KOPT-K1 (cell line): ENCODE measurements around the gene FILIP1.

ENCODE experiments used
- H3K27ac ChIP-seq: fragments of 200-600 bp; sonication (generic); 2 replicates; pipeline ENCODE4 v1.5.1; 2016; ENCODE audit warnings: antibody characterized with exemption, mild to moderate bottlenecking, low read depth, low read length; ENCODE audit not compliant: poor library complexity, severe bottlenecking
- H3K36me3 ChIP-seq: fragments of 200-600 bp; sonication (generic); 2 replicates; pipeline ENCODE4 v1.5.1; 2017; ENCODE audit warnings: antibody characterized with exemption, mild to moderate bottlenecking, low read length, moderate library complexity; ENCODE audit not compliant: insufficient read depth
- H3K9me3 ChIP-seq: fragments of 200-600 bp; sonication (generic); 2 replicates; pipeline ENCODE4 v1.5.1; 2017; ENCODE audit warnings: antibody characterized with exemption, low read length, mild to moderate bottlenecking; ENCODE audit not compliant: insufficient read depth, poor library complexity, severe bottlenecking

Gene FILIP1, protein sequence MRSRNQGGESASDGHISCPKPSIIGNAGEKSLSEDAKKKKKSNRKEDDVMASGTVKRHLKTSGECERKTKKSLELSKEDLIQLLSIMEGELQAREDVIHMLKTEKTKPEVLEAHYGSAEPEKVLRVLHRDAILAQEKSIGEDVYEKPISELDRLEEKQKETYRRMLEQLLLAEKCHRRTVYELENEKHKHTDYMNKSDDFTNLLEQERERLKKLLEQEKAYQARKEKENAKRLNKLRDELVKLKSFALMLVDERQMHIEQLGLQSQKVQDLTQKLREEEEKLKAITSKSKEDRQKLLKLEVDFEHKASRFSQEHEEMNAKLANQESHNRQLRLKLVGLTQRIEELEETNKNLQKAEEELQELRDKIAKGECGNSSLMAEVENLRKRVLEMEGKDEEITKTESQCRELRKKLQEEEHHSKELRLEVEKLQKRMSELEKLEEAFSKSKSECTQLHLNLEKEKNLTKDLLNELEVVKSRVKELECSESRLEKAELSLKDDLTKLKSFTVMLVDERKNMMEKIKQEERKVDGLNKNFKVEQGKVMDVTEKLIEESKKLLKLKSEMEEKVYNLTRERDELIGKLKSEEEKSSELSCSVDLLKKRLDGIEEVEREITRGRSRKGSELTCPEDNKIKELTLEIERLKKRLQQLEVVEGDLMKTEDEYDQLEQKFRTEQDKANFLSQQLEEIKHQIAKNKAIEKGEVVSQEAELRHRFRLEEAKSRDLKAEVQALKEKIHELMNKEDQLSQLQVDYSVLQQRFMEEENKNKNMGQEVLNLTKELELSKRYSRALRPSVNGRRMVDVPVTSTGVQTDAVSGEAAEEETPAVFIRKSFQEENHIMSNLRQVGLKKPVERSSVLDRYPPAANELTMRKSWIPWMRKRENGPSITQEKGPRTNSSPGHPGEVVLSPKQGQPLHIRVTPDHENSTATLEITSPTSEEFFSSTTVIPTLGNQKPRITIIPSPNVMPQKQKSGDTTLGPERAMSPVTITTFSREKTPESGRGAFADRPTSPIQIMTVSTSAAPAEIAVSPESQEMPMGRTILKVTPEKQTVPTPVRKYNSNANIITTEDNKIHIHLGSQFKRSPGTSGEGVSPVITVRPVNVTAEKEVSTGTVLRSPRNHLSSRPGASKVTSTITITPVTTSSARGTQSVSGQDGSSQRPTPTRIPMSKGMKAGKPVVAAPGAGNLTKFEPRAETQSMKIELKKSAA (N-terminal part only)

DNA sequence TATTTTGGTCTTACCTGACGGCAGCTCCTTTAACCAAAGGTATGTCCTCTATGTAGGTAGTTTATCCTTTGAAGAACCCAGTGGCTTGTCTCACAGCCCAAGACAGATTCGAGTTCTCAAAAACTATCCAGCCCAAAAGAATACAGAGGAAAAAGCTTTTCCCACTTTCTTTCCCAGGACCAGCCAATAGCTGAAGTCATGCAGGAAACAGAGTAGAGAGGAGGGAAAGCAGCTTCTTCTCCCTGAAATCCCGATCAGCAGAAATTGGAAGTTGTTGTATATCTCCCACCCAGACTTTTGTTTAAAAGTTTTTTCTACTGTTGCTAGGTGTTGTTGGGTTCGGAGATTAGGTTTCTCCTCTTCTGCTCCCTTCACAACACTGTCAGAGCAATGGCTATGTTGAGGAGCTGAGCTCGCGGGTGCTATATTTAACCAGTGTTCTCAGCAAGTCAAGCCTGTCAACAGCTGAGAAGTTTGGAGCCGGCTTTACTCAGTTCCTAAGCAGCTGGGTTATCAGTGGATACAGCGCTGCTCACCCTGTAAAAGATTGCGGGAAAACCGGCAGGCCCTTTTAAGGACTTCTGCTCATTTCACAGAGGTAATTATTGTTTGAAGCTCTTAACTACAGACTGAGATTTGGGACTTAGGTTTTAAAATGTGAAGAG is at the start of gene FILIP1:
TSS of gene FILIP1 (minus strand) at position 401 of the 665 bp plus-strand sequence. CDS start 78,828 bp downstream, outside the sequence.
- Histone ChIP-seq H3K36me3 (no peaks in the 10 kb centered on the region), H3K27ac (no peak within 1 kb of the TSS), H3K9me3 (no peaks in the 10 kb centered on the region)

DNA sequence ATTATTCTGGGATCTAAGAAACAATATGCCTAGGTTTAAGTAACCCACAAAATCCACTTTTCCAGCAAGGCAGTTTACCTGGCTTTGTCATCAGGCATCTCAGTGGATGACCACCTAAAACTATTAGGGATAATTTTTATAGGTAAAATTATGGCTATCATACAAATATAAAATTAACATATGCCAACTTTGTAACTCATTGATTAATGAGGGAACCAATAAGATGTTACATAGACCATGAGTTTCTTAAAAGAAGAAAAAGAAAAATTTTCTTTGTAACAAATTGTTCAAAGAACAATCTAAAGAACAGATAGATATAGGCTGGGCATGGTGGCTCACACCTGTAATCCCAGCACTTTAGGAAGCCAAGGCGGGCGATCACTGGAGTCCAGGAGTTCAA is 49.7 kb upstream of the FILIP1 start:
- no peak overlapping the region for H3K27ac ChIP-seq
- no peaks in the 10 kb centered on the region for H3K9me3 ChIP-seq
- H3K36me3 ChIP-seq: no peaks in the 10 kb centered on the region

DNA sequence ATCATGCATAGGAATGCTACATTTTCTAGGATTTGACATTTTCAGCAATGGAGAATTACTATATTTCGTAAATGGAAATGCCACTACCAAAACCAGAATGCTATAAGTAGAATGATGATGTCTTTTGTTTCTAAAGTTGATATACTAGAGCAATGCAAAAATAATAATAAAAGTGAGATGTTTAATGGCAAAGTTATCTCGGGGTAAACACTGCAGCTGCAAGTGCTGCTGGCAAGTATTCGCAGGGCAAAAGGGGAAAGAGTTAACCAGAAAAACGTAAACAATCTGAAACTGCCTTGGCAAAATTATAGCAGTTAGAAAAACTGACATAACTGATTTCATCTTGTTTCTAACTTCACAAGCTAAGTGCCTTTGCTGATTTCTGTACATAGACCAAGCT is 45.5 kb upstream of the FILIP1 start:
- H3K36me3 ChIP-seq: no peaks in the 10 kb centered on the region
- H3K27ac ChIP-seq: no peak overlapping the region
- H3K9me3 ChIP-seq: no peaks in the 10 kb centered on the region

DNA sequence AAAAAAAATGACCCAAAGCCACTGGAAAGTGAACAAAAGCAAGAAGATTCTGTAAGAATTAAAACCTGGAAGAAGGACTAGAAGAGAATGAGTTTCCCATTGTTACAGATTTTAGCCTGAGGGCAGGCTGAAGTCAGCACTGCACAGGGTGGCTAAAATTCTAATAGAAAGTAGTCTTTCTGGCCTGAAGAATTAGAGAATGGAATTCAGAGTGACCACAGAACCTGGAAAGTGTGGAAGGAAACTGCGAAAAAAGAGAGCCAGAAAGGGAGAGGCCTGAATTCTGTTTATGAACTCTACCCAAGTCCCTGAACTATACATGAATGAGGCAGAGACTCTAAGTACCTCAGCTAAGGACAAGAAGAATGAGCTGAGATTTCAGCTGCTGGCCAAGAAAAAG is 38.9 kb upstream of the FILIP1 start:
- Histone ChIP-seq H3K9me3 (no peaks in the 10 kb centered on the region), H3K27ac (no peak overlapping the region), H3K36me3 (no peaks in the 10 kb centered on the region)

DNA sequence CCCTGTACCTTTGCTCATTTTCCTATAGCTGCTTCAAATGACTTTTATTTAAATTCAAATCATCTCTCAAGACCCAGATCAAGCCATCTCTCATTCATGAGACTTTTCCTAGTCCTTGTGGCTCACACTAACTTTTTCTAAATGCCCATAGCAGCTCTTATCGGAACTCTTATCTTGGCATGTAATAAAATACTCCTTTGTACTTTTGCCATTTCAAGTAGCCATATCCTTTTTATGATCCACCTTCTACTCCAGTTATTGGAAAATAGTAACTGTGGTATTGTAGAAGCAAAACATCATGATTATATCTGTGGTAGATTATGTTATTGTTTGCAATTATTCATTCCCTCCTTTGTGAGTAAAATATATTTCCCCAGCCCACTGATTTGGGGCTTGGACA is 37.6 kb upstream of the FILIP1 start:
- Histone ChIP-seq H3K27ac (no peak overlapping the region), H3K36me3 (no peaks in the 10 kb centered on the region), H3K9me3 (no peaks in the 10 kb centered on the region)

DNA sequence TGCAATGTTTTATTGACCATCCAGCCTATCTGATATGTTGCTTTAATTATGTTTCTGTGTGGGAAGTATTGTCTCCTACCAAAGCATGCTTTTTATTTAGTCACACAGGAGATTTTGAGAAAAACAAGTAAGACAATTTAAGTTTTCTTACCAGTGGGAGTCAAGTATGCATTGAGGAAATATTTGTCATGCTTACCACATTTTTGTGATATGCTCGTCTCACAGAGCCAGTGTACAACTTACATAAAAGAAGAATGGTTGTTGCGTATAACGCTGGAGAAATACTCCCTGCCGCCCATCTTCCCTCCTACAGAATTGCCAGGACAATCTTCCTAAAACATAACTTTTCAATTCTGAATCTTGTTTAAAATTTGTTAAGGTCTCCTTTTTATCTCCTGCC is 37.1 kb upstream of the FILIP1 start:
- Histone ChIP-seq H3K9me3 (no peaks in the 10 kb centered on the region), H3K36me3 (no peaks in the 10 kb centered on the region), H3K27ac (no peak overlapping the region)

DNA sequence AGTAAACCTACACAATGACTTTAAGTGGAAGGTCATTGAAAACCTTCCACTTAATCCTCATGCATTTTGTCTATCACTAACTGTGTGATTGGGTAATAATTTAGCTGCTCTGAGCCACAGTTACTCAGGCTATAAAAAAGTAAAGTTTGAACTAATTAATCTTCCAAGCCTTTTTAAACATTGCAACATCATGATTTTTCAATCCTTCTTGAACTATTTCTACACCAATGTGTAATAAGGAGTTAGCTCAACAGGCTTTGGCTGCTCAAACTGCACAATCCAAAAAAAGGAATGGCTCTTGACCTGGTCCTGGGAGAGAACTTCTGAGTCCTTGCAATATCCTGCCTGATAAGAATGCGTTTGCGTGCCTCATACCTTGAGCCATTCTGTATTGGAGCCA is 34.8 kb upstream of the FILIP1 start:
- Histone ChIP-seq H3K36me3 (no peaks in the 10 kb centered on the region), H3K9me3 (no peaks in the 10 kb centered on the region), H3K27ac (no peak overlapping the region)

DNA sequence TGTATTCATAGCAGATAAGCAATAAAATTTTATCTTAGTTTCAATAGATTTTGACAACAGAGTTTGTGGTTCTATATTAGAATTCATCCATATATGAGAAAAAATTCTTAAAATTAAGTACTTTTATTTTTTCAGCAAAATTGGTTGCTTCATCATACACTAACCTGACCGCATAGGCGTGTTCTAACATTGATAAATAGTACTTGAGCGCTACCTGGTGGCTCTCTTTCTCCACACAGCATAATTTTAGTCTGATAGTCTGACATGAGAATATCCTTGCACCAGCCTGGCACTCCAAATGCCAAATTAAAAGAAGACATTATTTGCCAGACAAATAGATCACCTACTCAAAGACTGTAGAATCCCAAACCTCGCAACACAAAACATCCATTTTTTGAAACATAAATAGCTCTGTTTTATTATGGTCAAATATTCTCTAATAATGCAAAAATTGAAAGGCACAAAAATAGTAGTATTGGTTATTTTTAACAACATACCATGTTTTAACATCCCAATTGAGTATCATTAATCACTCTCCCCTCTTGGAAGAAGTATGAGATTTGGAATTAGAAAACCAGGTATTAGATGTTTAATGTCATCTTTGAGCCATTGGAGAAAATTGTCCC is 33.0 kb upstream of the FILIP1 start:
- H3K27ac ChIP-seq: no peak overlapping the region
- H3K36me3 ChIP-seq: no peaks in the 10 kb centered on the region
- H3K9me3 ChIP-seq: no peaks in the 10 kb centered on the region

DNA sequence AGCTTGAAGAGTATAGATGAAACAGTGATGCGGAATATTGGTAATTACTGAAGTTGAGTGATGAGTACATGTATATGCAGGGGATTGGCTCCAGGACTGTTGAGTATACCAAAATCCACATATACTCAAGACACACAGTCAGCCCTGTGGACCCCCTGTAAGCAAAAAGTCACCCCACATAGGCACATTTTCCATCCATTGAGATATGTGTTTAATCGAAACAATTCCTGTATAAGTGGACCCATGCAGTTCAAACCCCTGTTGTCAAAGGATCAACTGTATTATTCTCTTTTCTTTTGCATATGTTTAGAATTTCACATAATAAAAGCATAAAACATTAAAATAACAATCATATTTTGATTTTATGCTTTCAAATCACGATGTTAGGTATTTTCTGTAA is 32.1 kb upstream of the FILIP1 start:
- Histone ChIP-seq H3K27ac (no peak overlapping the region), H3K9me3 (no peaks in the 10 kb centered on the region), H3K36me3 (no peaks in the 10 kb centered on the region)

DNA sequence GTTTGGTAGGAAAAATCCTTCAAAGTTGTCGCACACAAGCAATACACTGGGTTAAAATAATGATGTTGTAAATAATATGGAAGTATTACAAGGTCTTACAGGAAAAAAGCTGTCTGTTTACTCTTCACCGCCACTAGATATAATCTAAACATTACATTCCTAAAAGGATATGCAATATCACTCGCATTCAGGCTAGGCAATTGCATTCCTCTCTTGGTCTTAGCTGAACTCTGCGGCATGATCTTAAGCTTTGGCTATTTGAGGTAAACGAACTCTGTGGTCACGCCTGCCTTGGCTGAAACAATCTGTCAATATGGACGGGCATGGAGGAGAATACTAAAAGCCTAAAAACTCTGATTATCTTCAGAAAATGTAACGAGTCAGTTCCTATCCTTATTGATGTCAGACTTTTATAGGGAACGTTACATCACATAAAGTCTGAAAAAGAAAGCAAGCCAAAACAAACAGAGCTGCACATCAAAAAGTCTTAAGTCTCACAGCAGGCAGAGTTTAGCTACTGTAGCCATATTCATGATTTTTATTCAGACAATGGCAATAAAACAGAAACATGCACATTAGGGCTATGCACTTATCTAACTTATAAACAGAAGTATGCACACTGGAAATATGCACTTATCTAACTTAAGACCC is 30.8 kb upstream of the FILIP1 start:
- Histone ChIP-seq H3K27ac (no peak overlapping the region), H3K9me3 (no peaks in the 10 kb centered on the region), H3K36me3 (no peaks in the 10 kb centered on the region)

DNA sequence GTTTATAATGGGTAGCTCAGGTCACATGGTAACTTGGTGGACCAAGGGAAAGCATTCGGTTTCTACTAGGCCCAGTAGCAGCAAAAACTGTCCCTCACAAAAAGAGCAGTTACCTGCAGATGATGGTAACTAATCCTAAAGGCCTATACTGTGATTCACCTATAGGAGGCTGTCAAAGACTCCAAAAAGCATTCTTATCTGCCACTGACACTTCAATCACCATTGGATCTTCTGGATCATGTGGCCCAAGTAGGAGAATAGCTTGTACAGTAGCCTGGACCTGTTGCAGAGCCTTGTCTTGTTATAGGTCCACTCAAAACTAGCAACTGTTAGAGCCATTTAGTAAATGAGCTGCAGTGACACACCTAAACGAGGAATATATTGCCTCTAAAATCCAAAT is 23.2 kb upstream of the FILIP1 start:
- Histone ChIP-seq H3K27ac (no peak overlapping the region), H3K36me3 (no peaks in the 10 kb centered on the region), H3K9me3 (no peaks in the 10 kb centered on the region)

DNA sequence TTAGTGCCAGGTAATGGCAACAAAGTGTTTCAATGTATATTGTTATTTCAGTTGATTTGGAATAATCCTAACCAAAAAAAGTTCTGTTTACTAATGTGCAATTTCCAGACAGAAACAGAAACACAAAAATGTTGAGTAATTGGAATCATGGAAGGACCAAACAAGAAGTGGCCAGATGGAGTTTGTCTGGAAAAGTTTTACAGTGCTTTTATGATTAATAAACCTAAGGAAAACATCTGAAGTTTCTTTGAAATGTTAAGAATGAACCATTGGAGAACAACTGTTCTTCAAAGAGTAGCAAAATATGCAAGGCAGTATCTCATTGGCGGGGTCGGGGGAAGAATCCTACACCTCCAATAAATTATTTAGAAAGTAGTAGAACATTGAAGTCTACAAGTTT is 19.0 kb upstream of the FILIP1 start:
- H3K36me3 ChIP-seq: no peaks in the 10 kb centered on the region
- no peak overlapping the region for H3K27ac ChIP-seq
- no peaks in the 10 kb centered on the region for H3K9me3 ChIP-seq

DNA sequence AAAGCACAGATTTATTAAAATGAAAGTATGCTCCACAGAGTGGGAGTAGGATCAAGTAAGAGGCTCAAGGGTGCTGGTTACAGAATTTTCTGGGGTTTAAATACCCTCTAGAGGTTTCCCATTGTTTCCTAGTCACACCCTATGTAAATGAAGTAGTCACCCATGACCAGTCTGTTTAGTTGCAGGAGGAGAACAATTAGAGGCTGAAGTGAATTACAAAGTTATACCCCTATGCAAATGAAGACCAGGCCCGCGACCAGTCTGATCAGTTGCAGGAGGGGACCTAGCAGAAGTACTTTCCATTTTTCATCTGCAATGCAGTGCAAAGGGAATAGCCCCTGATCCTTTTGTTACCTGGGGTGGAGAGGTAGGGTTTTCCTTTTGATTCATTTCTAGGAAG is 11.8 kb upstream of the FILIP1 start:
- Histone ChIP-seq H3K36me3 (no peaks in the 10 kb centered on the region), H3K9me3 (no peaks in the 10 kb centered on the region), H3K27ac (no peak overlapping the region)
